HS-27A (cell line): Measurements from ENCODE around the gene WHRN.
A peak's percentile ranks its signal among the peaks of the same experiment; 100 is the strongest.

Experiments used
- DNase-seq: peaks from one replicate; pipeline ENCODE4 v3.0.0-alpha.2; 2012; ENCODE audit warnings: low read depth, missing footprints

Gene WHRN

GRCh38 chr9:114505187-114506081 lies at the start of gene WHRN:
WHRN (minus strand) TSS chr9:114505473; CDS start chr9:114504801, 672 bp downstream.
- peak; percentile 36 for DNase-seq

- DNase-seq: no peak
These were observed 47.9 kb upstream of the WHRN start for GRCh38 chr9:114553202-114553601.

GRCh38 chr9:114552706-114553105 lies 47.4 kb upstream of the WHRN start:
- DNase-seq: no peak

GRCh38 chr9:114551750-114552685 lies 46.7 kb upstream of the WHRN start:
- DNase-seq: peak; percentile 86

- DNase-seq: no peak
These were observed 44.5 kb upstream of the WHRN start for GRCh38 chr9:114549697-114550330.

- DNase-seq: no peak
These were observed 41.6 kb upstream of the WHRN start for GRCh38 chr9:114546851-114547250.

GRCh38 chr9:114545055-114545454 lies 39.8 kb upstream of the WHRN start:
- DNase-seq: no peak

GRCh38 chr9:114539701-114540380 lies 34.6 kb upstream of the WHRN start:
- DNase-seq: no peak

- no peak for DNase-seq
These were observed 33.0 kb upstream of the WHRN start for GRCh38 chr9:114538241-114538640.

GRCh38 chr9:114532561-114533237 lies 27.4 kb upstream of the WHRN start:
- DNase-seq: no peak

GRCh38 chr9:114529285-114529684 lies 24.0 kb upstream of the WHRN start:
- no peak for DNase-seq

- no peak for DNase-seq
These were observed 21.5 kb upstream of the WHRN start for GRCh38 chr9:114526807-114527206.

GRCh38 chr9:114525513-114525912 lies 20.2 kb upstream of the WHRN start:
- peak; percentile 66 for DNase-seq

- no peak for DNase-seq
These were observed 19.0 kb upstream of the WHRN start for GRCh38 chr9:114524247-114524681.

- no peak for DNase-seq
These were observed 17.6 kb upstream of the WHRN start for GRCh38 chr9:114522847-114523246.

GRCh38 chr9:114522286-114522685 lies 17.0 kb upstream of the WHRN start:
- no peak for DNase-seq

GRCh38 chr9:114521846-114522245 lies 16.6 kb upstream of the WHRN start:
- DNase-seq: peak; percentile 46

GRCh38 chr9:114518599-114519022 lies 13.3 kb upstream of the WHRN start:
- no peak for DNase-seq

GRCh38 chr9:114518120-114518519 lies 12.8 kb upstream of the WHRN start:
- no peak for DNase-seq

GRCh38 chr9:114516913-114517312 lies 11.6 kb upstream of the WHRN start:
- peak; percentile 68 for DNase-seq

- DNase-seq: no peak
These were observed 10.3 kb upstream of the WHRN start for GRCh38 chr9:114515528-114515927.
